SK-N-SH treated with all-trans-retinoic acid at 6 μM for 48 hours (cell line): ENCODE data around the gene NDN.

ENCODE experiments used
- ARNTL ChIP-seq: fragments of 450-650 bp; formaldehyde crosslinking; IDR thresholded peaks from 2 replicates; pipeline ENCODE4 v1.5.0; 2020; ENCODE audit warnings: low read depth, mild to moderate bottlenecking, moderate library complexity, borderline replicate concordance
- GLIS3 ChIP-seq: fragments of 250-450 bp; sonication (Bioruptor Pico); IDR thresholded peaks from 2 replicates; pipeline ENCODE4 v1.5.0; 2020; ENCODE audit warnings: mild to moderate bottlenecking, moderate library complexity
- ISL1 ChIP-seq: fragments of 250-450 bp; sonication (Bioruptor Pico); IDR thresholded peaks from 2 replicates; pipeline ENCODE4 v2.1.2; 2022; ENCODE audit warnings: mild to moderate bottlenecking, moderate library complexity
- RARB ChIP-seq: fragments of 250-450 bp; sonication (Bioruptor Pico); IDR thresholded peaks from 2 replicates; pipeline ENCODE4 v1.8.0; 2021; ENCODE audit warnings: mild to moderate bottlenecking, moderate library complexity
- SNAI2 ChIP-seq: fragments of 250-450 bp; sonication (Bioruptor Pico); IDR thresholded peaks from 2 replicates; pipeline ENCODE4 v1.5.0; 2020; ENCODE audit warnings: mild to moderate bottlenecking, moderate library complexity
- TCF4 ChIP-seq: fragments of 250-450 bp; sonication (Bioruptor Pico); IDR thresholded peaks from 2 replicates; pipeline ENCODE4 v1.8.0; 2021; ENCODE audit warnings: mild to moderate bottlenecking, moderate library complexity, borderline replicate concordance
- TOX ChIP-seq: fragments of 250-450 bp; sonication (Bioruptor Pico); IDR thresholded peaks from 2 replicates; pipeline ENCODE4 v1.8.0; 2021; ENCODE audit warnings: mild to moderate bottlenecking, moderate library complexity, borderline replicate concordance
- ZFP3 ChIP-seq: fragments of 250-450 bp; sonication (Bioruptor Pico); IDR thresholded peaks from 2 replicates; pipeline ENCODE4 v1.5.0; 2020; ENCODE audit warnings: mild to moderate bottlenecking, moderate library complexity
- ZNF565 ChIP-seq: fragments of 450-650 bp; formaldehyde crosslinking; conservative IDR thresholded peaks from 2 replicates; pipeline ENCODE4 v1.5.0; 2020; ENCODE audit warnings: low read depth, mild to moderate bottlenecking, moderate library complexity
- ZNF8 ChIP-seq: fragments of 450-650 bp; formaldehyde crosslinking; IDR thresholded peaks from 2 replicates; pipeline ENCODE4 v1.5.0; 2020; ENCODE audit warnings: mild to moderate bottlenecking, moderate library complexity
- TF ChIP-seq, protein P1 (sequence below): fragments of 250-450 bp; sonication (Bioruptor Pico); IDR thresholded peaks from 2 replicates; pipeline ENCODE4 v1.8.0; 2020; ENCODE audit warnings: mild to moderate bottlenecking, moderate library complexity, borderline replicate concordance
- TF ChIP-seq, protein P2 (sequence below): fragments of 250-450 bp; sonication (Bioruptor Pico); IDR thresholded peaks from 2 replicates; pipeline ENCODE4 v1.5.1; 2021; ENCODE audit warnings: mild to moderate bottlenecking, moderate library complexity
- TF ChIP-seq, protein P3 (sequence below): fragments of 250-450 bp; sonication (Bioruptor Pico); IDR thresholded peaks from 2 replicates; pipeline ENCODE4 v1.5.1; 2020; ENCODE audit warnings: low read depth, mild to moderate bottlenecking, moderate library complexity
- TF ChIP-seq, protein P4 (sequence below): fragments of 250-450 bp; sonication (Bioruptor Pico); IDR thresholded peaks from 2 replicates; pipeline ENCODE4 v1.8.0; 2021; ENCODE audit warnings: low read depth, mild to moderate bottlenecking, moderate library complexity, borderline replicate concordance

DNA sequence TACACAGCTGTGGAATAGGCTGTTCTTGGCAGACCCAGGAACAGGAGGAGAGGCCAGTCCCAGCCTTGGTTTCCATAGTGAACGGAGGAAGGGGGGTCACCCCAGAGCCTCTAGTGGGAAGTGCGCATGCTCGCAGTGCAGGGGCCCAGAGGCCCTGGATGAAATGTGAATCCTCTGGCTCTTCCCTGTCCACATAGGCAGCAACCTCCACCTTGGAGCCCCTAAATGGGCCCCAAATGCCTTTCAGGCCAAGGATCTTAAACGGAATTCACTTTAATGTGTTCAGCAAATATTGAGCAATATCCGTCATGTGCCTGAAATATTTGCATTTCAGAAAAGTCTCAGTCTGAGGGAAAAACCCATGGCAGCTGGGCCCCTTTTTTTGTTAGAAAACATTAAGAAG, 3.3 kb upstream of the NDN start:
- no peak for TF ChIP-seq ZFP3 (CRISPR knock-in tag)
- no peak for TF ChIP-seq ARNTL (CRISPR knock-in tag)
- TF ChIP-seq ZNF8 (CRISPR knock-in tag) = no peak
- TF ChIP-seq, protein P1, sequence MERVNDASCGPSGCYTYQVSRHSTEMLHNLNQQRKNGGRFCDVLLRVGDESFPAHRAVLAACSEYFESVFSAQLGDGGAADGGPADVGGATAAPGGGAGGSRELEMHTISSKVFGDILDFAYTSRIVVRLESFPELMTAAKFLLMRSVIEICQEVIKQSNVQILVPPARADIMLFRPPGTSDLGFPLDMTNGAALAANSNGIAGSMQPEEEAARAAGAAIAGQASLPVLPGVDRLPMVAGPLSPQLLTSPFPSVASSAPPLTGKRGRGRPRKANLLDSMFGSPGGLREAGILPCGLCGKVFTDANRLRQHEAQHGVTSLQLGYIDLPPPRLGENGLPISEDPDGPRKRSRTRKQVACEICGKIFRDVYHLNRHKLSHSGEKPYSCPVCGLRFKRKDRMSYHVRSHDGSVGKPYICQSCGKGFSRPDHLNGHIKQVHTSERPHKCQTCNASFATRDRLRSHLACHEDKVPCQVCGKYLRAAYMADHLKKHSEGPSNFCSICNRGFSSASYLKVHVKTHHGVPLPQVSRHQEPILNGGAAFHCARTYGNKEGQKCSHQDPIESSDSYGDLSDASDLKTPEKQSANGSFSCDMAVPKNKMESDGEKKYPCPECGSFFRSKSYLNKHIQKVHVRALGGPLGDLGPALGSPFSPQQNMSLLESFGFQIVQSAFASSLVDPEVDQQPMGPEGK (CRISPR knock-in tag) = no peak
- TF ChIP-seq TOX = no peak
- no peak for TF ChIP-seq ISL1 (CRISPR knock-in tag)
- TF ChIP-seq, protein P2, sequence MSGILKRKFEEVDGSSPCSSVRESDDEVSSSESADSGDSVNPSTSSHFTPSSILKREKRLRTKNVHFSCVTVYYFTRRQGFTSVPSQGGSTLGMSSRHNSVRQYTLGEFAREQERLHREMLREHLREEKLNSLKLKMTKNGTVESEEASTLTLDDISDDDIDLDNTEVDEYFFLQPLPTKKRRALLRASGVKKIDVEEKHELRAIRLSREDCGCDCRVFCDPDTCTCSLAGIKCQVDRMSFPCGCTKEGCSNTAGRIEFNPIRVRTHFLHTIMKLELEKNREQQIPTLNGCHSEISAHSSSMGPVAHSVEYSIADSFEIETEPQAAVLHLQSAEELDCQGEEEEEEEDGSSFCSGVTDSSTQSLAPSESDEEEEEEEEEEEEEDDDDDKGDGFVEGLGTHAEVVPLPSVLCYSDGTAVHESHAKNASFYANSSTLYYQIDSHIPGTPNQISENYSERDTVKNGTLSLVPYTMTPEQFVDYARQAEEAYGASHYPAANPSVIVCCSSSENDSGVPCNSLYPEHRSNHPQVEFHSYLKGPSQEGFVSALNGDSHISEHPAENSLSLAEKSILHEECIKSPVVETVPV (CRISPR knock-in tag) = no peak
- TF ChIP-seq RARB (CRISPR knock-in tag) = no peak
- TF ChIP-seq, protein P3, sequence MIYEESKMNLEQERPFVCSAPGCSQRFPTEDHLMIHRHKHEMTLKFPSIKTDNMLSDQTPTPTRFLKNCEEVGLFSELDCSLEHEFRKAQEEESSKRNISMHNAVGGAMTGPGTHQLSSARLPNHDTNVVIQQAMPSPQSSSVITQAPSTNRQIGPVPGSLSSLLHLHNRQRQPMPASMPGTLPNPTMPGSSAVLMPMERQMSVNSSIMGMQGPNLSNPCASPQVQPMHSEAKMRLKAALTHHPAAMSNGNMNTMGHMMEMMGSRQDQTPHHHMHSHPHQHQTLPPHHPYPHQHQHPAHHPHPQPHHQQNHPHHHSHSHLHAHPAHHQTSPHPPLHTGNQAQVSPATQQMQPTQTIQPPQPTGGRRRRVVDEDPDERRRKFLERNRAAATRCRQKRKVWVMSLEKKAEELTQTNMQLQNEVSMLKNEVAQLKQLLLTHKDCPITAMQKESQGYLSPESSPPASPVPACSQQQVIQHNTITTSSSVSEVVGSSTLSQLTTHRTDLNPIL = no peak
- TF ChIP-seq SNAI2 = no peak
- no peak for TF ChIP-seq TCF4 (CRISPR knock-in tag)
- TF ChIP-seq ZNF565 = no peak
- TF ChIP-seq GLIS3 (CRISPR knock-in tag) = no peak
- TF ChIP-seq, protein P4, sequence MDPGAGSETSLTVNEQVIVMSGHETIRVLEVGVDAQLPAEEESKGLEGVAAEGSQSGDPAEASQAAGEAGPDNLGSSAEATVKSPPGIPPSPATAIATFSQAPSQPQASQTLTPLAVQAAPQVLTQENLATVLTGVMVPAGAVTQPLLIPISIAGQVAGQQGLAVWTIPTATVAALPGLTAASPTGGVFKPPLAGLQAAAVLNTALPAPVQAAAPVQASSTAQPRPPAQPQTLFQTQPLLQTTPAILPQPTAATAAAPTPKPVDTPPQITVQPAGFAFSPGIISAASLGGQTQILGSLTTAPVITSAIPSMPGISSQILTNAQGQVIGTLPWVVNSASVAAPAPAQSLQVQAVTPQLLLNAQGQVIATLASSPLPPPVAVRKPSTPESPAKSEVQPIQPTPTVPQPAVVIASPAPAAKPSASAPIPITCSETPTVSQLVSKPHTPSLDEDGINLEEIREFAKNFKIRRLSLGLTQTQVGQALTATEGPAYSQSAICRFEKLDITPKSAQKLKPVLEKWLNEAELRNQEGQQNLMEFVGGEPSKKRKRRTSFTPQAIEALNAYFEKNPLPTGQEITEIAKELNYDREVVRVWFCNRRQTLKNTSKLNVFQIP (CRISPR knock-in tag) = no peak
